ENCODE data around the gene KLF13.

The KLF13 gene

DNA sequence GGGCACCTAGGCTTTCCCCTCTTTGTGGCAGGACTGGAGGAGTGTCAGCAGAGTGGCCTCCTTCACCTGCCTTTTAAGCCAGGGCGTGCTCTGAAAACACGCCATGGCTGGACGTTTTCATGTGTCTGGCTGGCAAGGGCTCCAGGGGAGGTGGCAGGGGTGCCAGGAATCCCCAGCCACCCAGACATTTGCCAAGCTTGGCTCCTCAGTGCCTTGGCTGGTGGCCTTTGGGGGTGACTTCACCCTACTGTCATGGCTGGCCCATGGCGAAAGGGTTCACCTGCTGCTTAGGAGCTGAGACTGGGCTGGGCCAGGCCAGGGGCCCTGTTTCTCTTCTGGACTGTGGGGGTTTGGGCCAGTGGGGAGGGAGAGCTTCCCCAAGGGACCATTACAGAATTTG lies 17.6 kb downstream of the KLF13 start:
- TF ChIP-seq SPI1 (IDR thresholded peaks at IDR 0.05; ENCODE audit: borderline replicate concordance, low read depth), result no peak
- TF ChIP-seq CTCF (IDR thresholded peaks at IDR 0.05; ENCODE audit: insufficient read depth, low read length), result no peak
- no peak for TF ChIP-seq GABPA (IDR thresholded peaks at IDR 0.05; ENCODE audit: low read depth)
- TF ChIP-seq POLR2AphosphoS5 (IDR thresholded peaks at IDR 0.05; ENCODE audit: low read depth), result no peak
- DNase-seq (ENCODE audit: low read depth in 1 of 2, low spot score in 1 of 2), result no peak
- no peaks in the 10 kb centered on the region for H3K27me3 ChIP-seq (ENCODE audit: insufficient read depth, poor library complexity, severe bottlenecking)
- H3K27ac ChIP-seq (replicated peaks), result no peak overlapping the region
- H3K4me3 ChIP-seq (replicated peaks; ENCODE audit: insufficient read depth, low read length), result no peak overlapping the region

DNA sequence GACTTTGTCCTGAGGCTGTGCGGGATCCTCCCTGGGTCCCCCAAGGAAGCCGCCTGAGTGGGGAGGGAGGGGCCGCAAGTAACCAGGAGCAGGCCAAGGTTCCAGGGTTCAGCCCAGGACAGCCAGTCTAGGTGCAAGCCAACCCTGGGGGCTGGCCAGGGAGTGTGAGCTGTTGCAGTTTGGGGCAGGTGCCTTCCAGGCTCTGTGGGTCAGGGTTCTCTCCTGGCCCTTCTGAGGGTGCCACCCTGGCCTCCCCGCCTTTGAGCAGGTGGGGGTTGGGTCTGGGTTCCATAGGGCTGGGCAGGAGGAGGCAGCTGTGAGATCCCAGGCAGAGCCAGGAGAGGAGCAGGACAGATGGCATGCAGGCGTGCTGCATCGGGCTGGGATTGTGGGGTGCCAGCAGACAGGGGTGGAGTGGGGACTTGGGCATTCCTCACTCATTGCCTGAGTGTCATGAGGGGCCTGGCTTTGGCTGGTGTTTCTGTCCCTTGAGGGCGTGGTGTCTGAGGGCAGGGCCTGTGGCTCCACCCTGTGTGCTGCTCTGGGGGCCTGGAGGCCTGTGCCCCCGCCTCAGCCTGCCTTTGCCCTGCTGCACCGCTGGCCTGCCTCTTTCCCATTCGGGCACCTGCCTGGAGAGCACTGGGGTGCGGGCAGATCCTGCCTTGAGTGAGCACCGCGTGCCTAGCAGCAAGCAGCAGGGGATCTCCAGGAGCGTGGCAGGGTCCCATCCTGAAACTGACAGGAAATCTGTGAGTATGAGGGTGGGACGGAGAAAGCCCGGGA lies 18.4 kb downstream of the KLF13 start:
- Histone ChIP-seq H3K27me3 (ENCODE audit: insufficient read depth, poor library complexity, severe bottlenecking) (no peaks in the 10 kb centered on the region), H3K27ac (replicated peaks) (no peak overlapping the region), H3K4me3 (replicated peaks; ENCODE audit: insufficient read depth, low read length) (no peak overlapping the region)
- TF ChIP-seq REST (IDR thresholded peaks at IDR 0.05; ENCODE audit: insufficient replicate concordance, low read depth) (no peak), GABPA (IDR thresholded peaks at IDR 0.05; ENCODE audit: low read depth) (no peak)
- DNase-seq (ENCODE audit: low read depth in 1 of 2, low spot score in 1 of 2), result no peak

- no peak for DNase-seq (ENCODE audit: low read depth in 1 of 2, low spot score in 1 of 2)
- H3K27ac ChIP-seq (replicated peaks), result no peak overlapping the region
- H3K4me3 ChIP-seq (replicated peaks; ENCODE audit: insufficient read depth, low read length), result no peak overlapping the region
- no peaks in the 10 kb centered on the region for H3K27me3 ChIP-seq (ENCODE audit: insufficient read depth, poor library complexity, severe bottlenecking)
- no peak for TF ChIP-seq POLR2AphosphoS5 (IDR thresholded peaks at IDR 0.05; ENCODE audit: low read depth)
- TF ChIP-seq GABPA (IDR thresholded peaks at IDR 0.05; ENCODE audit: low read depth), result no peak
- no peak for TF ChIP-seq REST (IDR thresholded peaks at IDR 0.05; ENCODE audit: insufficient replicate concordance, low read depth)
- no peak for TF ChIP-seq SPI1 (IDR thresholded peaks at IDR 0.05; ENCODE audit: borderline replicate concordance, low read depth)
Observed at GRCh38 chr15:31345606-31346366, 19.2 kb downstream of the KLF13 start.

GRCh38 chr15:31346367-31347066 lies 19.9 kb downstream of the KLF13 start:
- H3K4me3 ChIP-seq (replicated peaks; ENCODE audit: insufficient read depth, low read length), result no peak overlapping the region
- no peak overlapping the region for H3K27ac ChIP-seq (replicated peaks)
- no peak for TF ChIP-seq GABPA (IDR thresholded peaks at IDR 0.05; ENCODE audit: low read depth)
- DNase-seq (ENCODE audit: low read depth in 1 of 2, low spot score in 1 of 2), result no peak
- H3K27me3 ChIP-seq (ENCODE audit: insufficient read depth, poor library complexity, severe bottlenecking), result no peaks in the 10 kb centered on the region

Data from HL-60 (cell line).